NCI-H748 (cell line): ENCODE results near the gene HPRT1.

Experiments
- DNase-seq: peaks from one replicate; lab custom pipeline; 2025; ENCODE audit not compliant: unreplicated experiment; lab: John Stamatoyannopoulos, UW

The HPRT1 gene

DNA sequence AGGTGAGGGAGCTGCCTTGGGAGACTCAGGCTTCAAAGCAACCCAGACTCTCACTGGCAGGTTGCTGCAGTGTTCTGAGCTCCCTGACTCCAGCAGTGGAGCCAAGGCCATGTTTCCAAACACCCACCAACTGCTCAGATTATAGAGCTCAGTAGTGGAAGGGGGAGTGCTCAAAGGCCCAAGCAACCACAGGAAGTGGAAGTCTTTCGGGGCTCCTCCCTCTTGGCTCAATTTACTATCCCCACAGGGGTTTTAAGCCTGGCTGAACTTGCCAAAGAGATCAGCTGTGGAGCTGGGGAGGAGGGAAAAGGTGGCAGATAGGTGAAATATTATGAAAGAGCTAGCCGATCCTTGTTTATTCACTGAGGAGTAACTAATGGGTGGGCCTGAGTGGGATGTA lies 82.5 kb downstream of the HPRT1 start:
- no peak for DNase-seq

- no peak for DNase-seq
Measured at GRCh38 chrX:134543288-134543687, 83.3 kb downstream of the HPRT1 start.

- no peak for DNase-seq
Measured at GRCh38 chrX:134544135-134544512, 84.2 kb downstream of the HPRT1 start.

GRCh38 chrX:134544513-134545151 lies 84.7 kb downstream of the HPRT1 start:
- DNase-seq, result peak; percentile 56

DNA sequence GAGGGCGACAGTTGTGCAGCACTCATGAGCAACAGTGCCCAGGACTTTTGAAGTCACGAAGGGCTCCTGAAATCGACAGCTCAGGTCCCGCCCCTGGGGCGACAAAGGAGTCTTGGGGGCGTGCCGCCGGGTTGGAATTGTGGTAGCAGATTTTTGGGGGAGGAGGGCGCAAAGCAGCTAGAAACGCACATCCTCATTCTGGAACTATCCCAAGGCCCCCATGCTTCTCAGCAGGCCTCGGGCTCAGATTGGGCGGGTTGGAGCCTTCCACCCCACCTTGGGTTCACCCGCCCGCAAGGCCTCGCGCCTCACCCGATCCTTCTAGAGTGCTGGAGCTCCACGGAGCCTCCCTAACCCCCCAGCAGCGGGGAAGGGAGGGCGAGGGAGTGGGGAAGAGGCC lies 85.5 kb downstream of the HPRT1 start:
- no peak for DNase-seq

DNA sequence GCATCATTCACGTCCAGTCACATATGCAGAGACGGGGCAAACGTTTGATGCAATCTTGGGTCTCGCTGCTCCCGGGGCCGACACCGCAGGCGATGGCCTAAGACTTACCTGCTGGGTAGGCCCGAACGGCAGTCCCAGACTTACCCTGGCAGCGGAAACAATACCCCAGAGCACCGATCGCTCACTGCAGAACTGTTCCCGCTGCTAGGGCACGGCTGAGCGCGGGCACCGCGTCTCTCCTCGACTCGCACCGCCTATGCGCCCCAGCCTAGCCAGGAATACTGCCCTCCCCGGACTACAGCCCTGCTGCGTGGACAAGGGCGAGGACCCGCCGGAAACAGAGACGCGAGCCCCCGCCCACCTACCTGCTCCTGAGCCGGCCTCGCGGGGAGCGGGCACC lies 86.2 kb downstream of the HPRT1 start:
- DNase-seq, result no peak

DNA sequence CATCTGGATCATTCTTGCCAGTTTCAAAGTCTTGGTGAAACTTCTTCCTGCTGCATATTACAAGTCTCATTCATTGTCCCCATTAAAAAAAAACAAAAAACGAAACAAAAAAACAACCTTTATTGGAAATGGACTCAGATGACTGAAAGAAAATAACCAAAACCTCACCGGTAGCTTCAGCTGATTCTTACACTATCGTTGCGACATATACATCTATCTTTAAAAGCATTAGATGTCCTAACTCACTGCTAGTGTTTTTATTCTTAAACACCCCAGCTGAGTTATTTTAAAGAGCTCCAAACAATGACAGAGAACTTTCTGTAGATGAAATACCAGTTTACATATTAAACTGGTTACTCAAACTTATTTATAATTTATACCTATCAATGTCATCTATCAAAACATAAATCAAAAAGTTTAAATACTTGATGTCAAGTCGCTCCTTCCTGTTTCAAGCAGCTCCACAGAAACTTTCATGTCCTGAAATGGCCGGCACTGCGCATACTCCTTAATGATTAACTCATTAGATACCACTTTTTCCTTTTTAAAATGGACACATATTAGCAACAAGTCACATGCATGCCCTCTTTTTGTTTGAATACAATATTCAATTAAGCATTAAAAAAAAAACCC lies 87.2 kb downstream of the HPRT1 start:
- DNase-seq, result no peak

- DNase-seq, result peak; percentile 40
Measured at GRCh38 chrX:134548257-134549201, 88.6 kb downstream of the HPRT1 start.
